ENCODE results near the gene GPR143. TPM values are rescaled to one million over a fixed set of nuclear protein-coding genes. Genes with fewer than 3 reads are reported as not detected.
"Not testable (repeated sequence)": the region's sequence is repeated elsewhere in the genome, so short reads cannot be mapped to it uniquely, and the experiment has no call there.

GPR143 gene
- total RNA-seq, 2 experiments from 2014 or later: not detected

- no peaks in the 10 kb centered on the region for H3K36me3 Mint-ChIP-seq (ENCODE audit: low read depth)
- H3K4me1 Mint-ChIP-seq: no peaks in the 10 kb centered on the region
- no peak for DNase-seq
- no peaks in the 10 kb centered on the region for H3K9me3 Mint-ChIP-seq
- peaks cover 42% of the 10 kb centered on the region for H3K27me3 Mint-ChIP-seq
- ChIA-PET CTCF (no interaction called here), POLR2A (no interaction called here)
- H3K4me3 Mint-ChIP-seq: peak within 1 kb of the TSS; percentile 54
- no peak within 1 kb of the TSS for H3K27ac Mint-ChIP-seq
Measured at GRCh38 chrX:9785944-9786797, 20.5 kb upstream of the GPR143 start, which contains the start of gene SHROOM2. Gene SHROOM2 (plus strand): TSS chrX:9786429. CDS start chrX:9786546, 117 bp downstream.

GRCh38 chrX:9785254-9785943 is 19.8 kb upstream of the GPR143 start:
- Mint-ChIP-seq H3K27me3 (peaks cover 39% of the 10 kb centered on the region), H3K9me3 (no peaks in the 10 kb centered on the region), H3K4me3 (no peak overlapping the region), H3K4me1 (no peaks in the 10 kb centered on the region), H3K27ac (no peak overlapping the region), H3K36me3 (ENCODE audit: low read depth) (no peaks in the 10 kb centered on the region)
- CTCF ChIA-PET: no interaction called here
- no peak for DNase-seq
- POLR2A ChIA-PET: no interaction called here

GRCh38 chrX:9784332-9784731 is 18.7 kb upstream of the GPR143 start:
- Mint-ChIP-seq H3K27ac (no peak overlapping the region), H3K36me3 (ENCODE audit: low read depth) (no peaks in the 10 kb centered on the region), H3K9me3 (no peaks in the 10 kb centered on the region), H3K4me3 (no peak overlapping the region), H3K4me1 (no peaks in the 10 kb centered on the region), H3K27me3 (peaks cover 38% of the 10 kb centered on the region)
- POLR2A ChIA-PET: no interaction called here
- CTCF ChIA-PET: no interaction called here
- DNase-seq: no peak

GRCh38 chrX:9781941-9782340 is 16.3 kb upstream of the GPR143 start:
- H3K27me3 Mint-ChIP-seq: peaks cover 19% of the 10 kb centered on the region
- no peak overlapping the region for H3K4me3 Mint-ChIP-seq
- no peaks in the 10 kb centered on the region for H3K9me3 Mint-ChIP-seq
- H3K27ac Mint-ChIP-seq: no peak overlapping the region
- CTCF ChIA-PET: interaction anchor here (0.6 kb wide), 1 partner anchor 18 kb away, joined by 3 read pairs; no protein-coding TSS in a partner anchor
- POLR2A ChIA-PET: no interaction called here
- H3K4me1 Mint-ChIP-seq: no peaks in the 10 kb centered on the region
- H3K36me3 Mint-ChIP-seq (ENCODE audit: low read depth): no peaks in the 10 kb centered on the region
- DNase-seq: no peak

GRCh38 chrX:9775930-9776329 is 10.3 kb upstream of the GPR143 start:
- Mint-ChIP-seq H3K27ac (no peak overlapping the region), H3K27me3 (peaks cover 16% of the 10 kb centered on the region), H3K4me1 (no peaks in the 10 kb centered on the region), H3K9me3 (no peaks in the 10 kb centered on the region), H3K36me3 (ENCODE audit: low read depth) (no peaks in the 10 kb centered on the region), H3K4me3 (no peak overlapping the region)
- CTCF ChIA-PET: no interaction called here
- POLR2A ChIA-PET: no interaction called here
- no peak for DNase-seq

GRCh38 chrX:9772943-9773342 is 7.3 kb upstream of the GPR143 start:
- Mint-ChIP-seq H3K27ac (no peak overlapping the region), H3K9me3 (no peaks in the 10 kb centered on the region), H3K4me3 (no peak overlapping the region), H3K36me3 (ENCODE audit: low read depth) (no peaks in the 10 kb centered on the region), H3K27me3 (peaks cover 20% of the 10 kb centered on the region), H3K4me1 (peaks cover under 1% of the 10 kb centered on the region)
- ChIA-PET POLR2A (no interaction called here), CTCF (interaction anchor here (0.6 to 0.8 kb wide), 2 partner anchors 32 to 804 kb away, joined by 3 read pairs; no protein-coding TSS in a partner anchor)
- no peak for DNase-seq

- no peaks in the 10 kb centered on the region for H3K36me3 Mint-ChIP-seq (ENCODE audit: low read depth)
- no peak overlapping the region for H3K27ac Mint-ChIP-seq
- no peak overlapping the region for H3K4me3 Mint-ChIP-seq
- POLR2A ChIA-PET: no interaction called here
- H3K9me3 Mint-ChIP-seq: no peaks in the 10 kb centered on the region
- peaks cover 3% of the 10 kb centered on the region for H3K4me1 Mint-ChIP-seq
- no peak for DNase-seq
- H3K27me3 Mint-ChIP-seq: peaks cover 16% of the 10 kb centered on the region
- CTCF ChIA-PET: no interaction called here
Measured at GRCh38 chrX:9770319-9770718, 4.7 kb upstream of the GPR143 start.

GRCh38 chrX:9768321-9768839 is 2.7 kb upstream of the GPR143 start:
- not testable (repeated sequence) for H3K4me1 Mint-ChIP-seq; DNase-seq; H3K4me3 Mint-ChIP-seq; H3K27ac Mint-ChIP-seq; H3K36me3 Mint-ChIP-seq (ENCODE audit: low read depth); H3K9me3 Mint-ChIP-seq
- ChIA-PET CTCF (interaction anchor here (0.6 kb wide), 2 partner anchors 97 to 286 kb away, joined by 3 read pairs; no protein-coding TSS in a partner anchor), POLR2A (interaction anchor here (0.6 kb wide), 1 partner anchor 220 kb away, joined by 4 read pairs; no protein-coding TSS in a partner anchor)
- peaks cover 16% of the 10 kb centered on the region for H3K27me3 Mint-ChIP-seq

GRCh38 chrX:9767375-9767774 is 1.7 kb upstream of the GPR143 start:
- H3K27me3 Mint-ChIP-seq: peaks cover 15% of the 10 kb centered on the region
- no peaks in the 10 kb centered on the region for H3K9me3 Mint-ChIP-seq
- no peak overlapping the region for H3K27ac Mint-ChIP-seq
- no peaks in the 10 kb centered on the region for H3K36me3 Mint-ChIP-seq (ENCODE audit: low read depth)
- CTCF ChIA-PET: no interaction called here
- no peak for DNase-seq
- H3K4me3 Mint-ChIP-seq: no peak overlapping the region
- POLR2A ChIA-PET: no interaction called here
- H3K4me1 Mint-ChIP-seq: peaks cover 3% of the 10 kb centered on the region

GRCh38 chrX:9765072-9765736 is 443 bp downstream of the GPR143 start:
- no peaks in the 10 kb centered on the region for H3K9me3 Mint-ChIP-seq
- DNase-seq: no peak
- H3K36me3 Mint-ChIP-seq (ENCODE audit: low read depth): no peaks in the 10 kb centered on the region
- H3K27me3 Mint-ChIP-seq: peaks cover 15% of the 10 kb centered on the region
- H3K4me3 Mint-ChIP-seq: no peak overlapping the region
- ChIA-PET POLR2A (no interaction called here), CTCF (interaction anchor here (0.6 kb wide), 1 partner anchor 948 kb away, joined by 3 read pairs; no protein-coding TSS in a partner anchor)
- no peak overlapping the region for H3K27ac Mint-ChIP-seq
- peaks cover 3% of the 10 kb centered on the region for H3K4me1 Mint-ChIP-seq

GRCh38 chrX:9759337-9759736 is 6.3 kb downstream of the GPR143 start:
- DNase-seq: no peak
- CTCF ChIA-PET: no interaction called here
- H3K4me3 Mint-ChIP-seq: no peak overlapping the region
- no peaks in the 10 kb centered on the region for H3K9me3 Mint-ChIP-seq
- H3K36me3 Mint-ChIP-seq (ENCODE audit: low read depth): no peaks in the 10 kb centered on the region
- H3K4me1 Mint-ChIP-seq: no peaks in the 10 kb centered on the region
- no peak overlapping the region for H3K27ac Mint-ChIP-seq
- peaks cover 4% of the 10 kb centered on the region for H3K27me3 Mint-ChIP-seq
- POLR2A ChIA-PET: no interaction called here

GRCh38 chrX:9758021-9758638 is 7.5 kb downstream of the GPR143 start:
- H3K27me3 Mint-ChIP-seq: no peaks in the 10 kb centered on the region
- no peaks in the 10 kb centered on the region for H3K4me1 Mint-ChIP-seq
- no peak overlapping the region for H3K4me3 Mint-ChIP-seq
- POLR2A ChIA-PET: no interaction called here
- no peaks in the 10 kb centered on the region for H3K36me3 Mint-ChIP-seq (ENCODE audit: low read depth)
- CTCF ChIA-PET: interaction anchor here (0.5 kb wide), 1 partner anchor 30 kb away, joined by 3 read pairs; no protein-coding TSS in a partner anchor
- no peak overlapping the region for H3K27ac Mint-ChIP-seq
- H3K9me3 Mint-ChIP-seq: no peaks in the 10 kb centered on the region
- DNase-seq: no peak

Data from activated CD4-positive, alpha-beta T cell treated with anti-CD3 and anti-CD28 coated beads, Interleukin-2, amount 10 ng/mL, durations not matched to agents 7 days and 5 days (primary cell).